H1 (cell line): ENCODE results near the gene FMNL2. TPM values are rescaled to one million over a fixed set of nuclear protein-coding genes. Genes with fewer than 3 reads are reported as not detected.

ENCODE experiments used
- CTCF ChIA-PET: fragments of 300-600 bp; sonication (Branson Sonifier 250); formaldehyde crosslinking; loops from one replicate; lab custom pipeline; 2021; ENCODE audit not compliant: partially characterized antibody; lab: Charles Lee
- POLR2A ChIA-PET: fragments of 300-600 bp; sonication (Branson Sonifier 250); formaldehyde crosslinking; loops from one replicate; lab custom pipeline; 2021; ENCODE audit warnings: inconsistent platforms; ENCODE audit not compliant: partially characterized antibody; lab: Charles Lee
- DNase-seq, 2 experiments: peaks; one replicate each; pipeline versions ENCODE4 v3.0.0 to v3.0.0-alpha.2; 2010 to 2022; ENCODE audit warnings: low spot score in 2 of 2, low read depth in 1 of 2, mixed read lengths in 1 of 2
- FAIRE-seq: peaks from 2 replicates; lab custom pipeline; 2011; peaks lifted over from hg19 to GRCh38; lab: Jason Lieb, UNC
- H2AFZ ChIP-seq: 2 replicates; pipeline ENCODE4 v1.8.1; 2012; ENCODE audit warnings: low read length, inconsistent platforms
- H2AK5ac ChIP-seq: 2 replicates; pipeline ENCODE4 v1.6.1; 2013; ENCODE audit warnings: low read depth, low read length
- H2BK120ac ChIP-seq: replicated peaks from 2 replicates; pipeline ENCODE3; 2013; ENCODE audit warnings: low read depth, low read length, inconsistent platforms
- H2BK12ac ChIP-seq: 2 replicates; pipeline ENCODE4 v1.6.1; 2013; ENCODE audit warnings: low read depth, low read length
- H2BK15ac ChIP-seq: 2 replicates; pipeline ENCODE4 v1.6.1; 2013; ENCODE audit warnings: low read length
- H2BK20ac ChIP-seq: 2 replicates; pipeline ENCODE4 v1.6.1; 2013; ENCODE audit warnings: low read length
- H2BK5ac ChIP-seq: 2 replicates; pipeline ENCODE4 v1.6.1; 2013; ENCODE audit warnings: low read depth, low read length
- H3K14ac ChIP-seq: 2 replicates; pipeline ENCODE4 v1.6.1; 2013; ENCODE audit warnings: inconsistent platforms; ENCODE audit not compliant: insufficient read length
- H3K18ac ChIP-seq: 2 replicates; pipeline ENCODE4 v1.6.1; 2013; ENCODE audit warnings: low read length; ENCODE audit errors: extremely low read depth
- H3K23ac ChIP-seq: 2 replicates; pipeline ENCODE4 v1.6.1; 2013; ENCODE audit warnings: inconsistent platforms; ENCODE audit not compliant: insufficient read length
- H3K23me2 ChIP-seq: 2 replicates; pipeline ENCODE4 v1.6.1; 2013; ENCODE audit warnings: low read depth, low read length
- H3K27ac ChIP-seq: 2 replicates; pipeline ENCODE4 v1.6.1; 2011; ENCODE audit warnings: low read depth, low read length, inconsistent platforms
- H3K27me3 ChIP-seq, 4 experiments: replicated peaks in 1 of 4; 1 replicate in 1 of 4; 2 replicates in 3 of 4; pipeline versions ENCODE4 v1.6.1 to v1.8.1; 2011 to 2013; ENCODE audit warnings: low read length in 3 of 4, mild to moderate bottlenecking in 3 of 4, inconsistent platforms in 2 of 4, mixed read lengths in 2 of 4, moderate library complexity in 1 of 4; ENCODE audit not compliant: control insufficient read depth in 3 of 4, insufficient read depth in 3 of 4; ENCODE audit errors: extremely low read depth in 1 of 4
- H3K36me3 ChIP-seq, 4 experiments: 2 replicates each; pipeline versions ENCODE4 v1.6.1 to v1.8.1; 2011 to 2013; ENCODE audit warnings: mild to moderate bottlenecking in 4 of 4, low read length in 3 of 4, moderate library complexity in 2 of 4, control low read depth in 1 of 4, inconsistent platforms in 1 of 4; ENCODE audit not compliant: insufficient read depth in 4 of 4, control insufficient read depth in 2 of 4
- H3K4ac ChIP-seq: replicated peaks from 2 replicates; pipeline ENCODE3; 2013; ENCODE audit warnings: low read length, low read depth, mixed read lengths, inconsistent platforms; ENCODE audit not compliant: insufficient read length
- H3K4me1 ChIP-seq, 4 experiments: replicated peaks in 1 of 4; 1 replicate in 1 of 4; 2 replicates in 3 of 4; pipeline versions ENCODE4 v1.6.1 to v1.8.1; 2011 to 2013; ENCODE audit warnings: low read length in 3 of 4, inconsistent platforms in 2 of 4, mixed read lengths in 1 of 4; ENCODE audit not compliant: insufficient read depth in 4 of 4, control insufficient read depth in 3 of 4
- H3K4me2 ChIP-seq, 2 experiments: 2 replicates each; pipeline versions ENCODE4 v1.6.1 to v1.8.1; 2011 to 2013; ENCODE audit warnings: low read depth in 2 of 2, low read length in 2 of 2, control low read depth in 1 of 2, inconsistent platforms in 1 of 2, mild to moderate bottlenecking in 1 of 2; ENCODE audit not compliant: insufficient read depth in 1 of 2
- H3K4me3 ChIP-seq, 4 experiments: fragments of 200-600, 300-600 bp in 1 of 4; sonication (generic), shearing (Covaris generic), sonication (Bioruptor Twin) in 1 of 4; 2 replicates each; pipeline versions ENCODE4 v1.5.1 to v1.8.1; 2011 to 2016; ENCODE audit warnings: low read length in 4 of 4, low read depth in 3 of 4, control low read depth in 2 of 4, inconsistent platforms in 2 of 4, mild to moderate bottlenecking in 2 of 4, mixed read lengths in 1 of 4, moderate library complexity in 1 of 4; ENCODE audit not compliant: insufficient read depth in 2 of 4; ENCODE audit errors: extremely low read depth in 1 of 4
- H3K56ac ChIP-seq: replicated peaks from 2 replicates; pipeline ENCODE3; 2013; ENCODE audit warnings: low read depth, mild to moderate bottlenecking, mixed read lengths, low read length, inconsistent platforms; ENCODE audit not compliant: insufficient read length
- H3K79me1 ChIP-seq: 2 replicates; pipeline ENCODE4 v1.6.1; 2013; ENCODE audit warnings: low read depth, low read length, control low read depth
- H3K79me2 ChIP-seq, 2 experiments: 2 replicates each; pipeline versions ENCODE4 v1.6.1 to v1.8.1; 2012 to 2013; ENCODE audit warnings: low read length in 2 of 2, mild to moderate bottlenecking in 2 of 2, inconsistent platforms in 1 of 2; ENCODE audit not compliant: insufficient read depth in 2 of 2, control insufficient read depth in 1 of 2
- H3K9ac ChIP-seq, 4 experiments: replicated peaks in 1 of 4; 1 replicate in 1 of 4; 2 replicates in 3 of 4; pipeline versions ENCODE4 v1.6.1 to v1.8.1; 2011 to 2013; ENCODE audit warnings: low read depth in 3 of 4, low read length in 3 of 4, control low read depth in 2 of 4, mild to moderate bottlenecking in 2 of 4, moderate library complexity in 2 of 4, inconsistent platforms in 1 of 4; ENCODE audit errors: extremely low read depth in 1 of 4
- H3K9me3 ChIP-seq, 2 experiments: 2 replicates each; pipeline versions ENCODE4 v1.6.1 to v1.8.1; 2012 to 2013; ENCODE audit warnings: mild to moderate bottlenecking in 2 of 2, moderate library complexity in 2 of 2, control low read depth in 1 of 2, inconsistent platforms in 1 of 2, low read depth in 1 of 2, low read length in 1 of 2, mixed read lengths in 1 of 2; ENCODE audit not compliant: insufficient read depth in 2 of 2
- H4K20me1 ChIP-seq, 2 experiments: replicated peaks in 1 of 2; 2 replicates each; pipeline versions ENCODE3 to v1.8.1; 2011 to 2013; ENCODE audit warnings: inconsistent platforms in 2 of 2, low read length in 2 of 2, mild to moderate bottlenecking in 1 of 2; ENCODE audit not compliant: insufficient read depth in 2 of 2, control insufficient read depth in 1 of 2
- H4K5ac ChIP-seq: 2 replicates; pipeline ENCODE4 v1.6.1; 2013; ENCODE audit warnings: low read length, low read depth, mixed read lengths, inconsistent platforms; ENCODE audit not compliant: insufficient read length
- H4K8ac ChIP-seq: 2 replicates; pipeline ENCODE4 v1.8.0; 2013; ENCODE audit warnings: mild to moderate bottlenecking, moderate library complexity, low read length, inconsistent platforms; ENCODE audit not compliant: insufficient read depth; ENCODE audit errors: extremely low read depth
- H4K91ac ChIP-seq: replicated peaks from 2 replicates; pipeline ENCODE3; 2013; ENCODE audit warnings: low read length, mixed read lengths, inconsistent platforms; ENCODE audit not compliant: insufficient read length
- ATF3 ChIP-seq: IDR thresholded peaks from 2 replicates; pipeline ENCODE4 v1.6.1; 2011; ENCODE audit warnings: low read depth, mild to moderate bottlenecking, low read length; ENCODE audit not compliant: insufficient read depth
- CBX8 ChIP-seq: fragments of 300-800, 300-1000 bp; sonication (generic); IDR thresholded peaks from 2 replicates; pipeline ENCODE4 v1.7.1; 2016; ENCODE audit warnings: low read depth, low read length, borderline replicate concordance
- FOSL1 ChIP-seq: IDR thresholded peaks from 2 replicates; pipeline ENCODE4 v1.6.1; 2011; ENCODE audit warnings: mild to moderate bottlenecking, low read depth, low read length, moderate library complexity; ENCODE audit not compliant: insufficient read depth
- GABPA ChIP-seq: IDR thresholded peaks from 2 replicates; pipeline ENCODE4 v1.6.1; 2011; ENCODE audit warnings: mild to moderate bottlenecking, low read length, moderate library complexity, borderline replicate concordance; ENCODE audit not compliant: insufficient read depth
- MAX ChIP-seq: IDR thresholded peaks from 2 replicates; pipeline ENCODE4 v1.6.1; 2012; ENCODE audit warnings: inconsistent platforms
- SIX5 ChIP-seq: IDR thresholded peaks from 2 replicates; pipeline ENCODE4 v1.6.1; 2011; ENCODE audit warnings: mild to moderate bottlenecking, low read depth, low read length
- SP2 ChIP-seq: IDR thresholded peaks from 2 replicates; pipeline ENCODE4 v1.6.1; 2012; ENCODE audit warnings: mild to moderate bottlenecking, low read length, inconsistent platforms
- SP4 ChIP-seq: IDR thresholded peaks from 2 replicates; pipeline ENCODE4 v1.6.1; 2012; ENCODE audit warnings: low read length, inconsistent platforms
- WGBS, 2 experiments: shearing (Covaris generic) in 1 of 2; methylation state at CpG; one replicate each; pipeline versions ENCODE4 v1.1.6 to v1.1.7; 2013 to 2015; ENCODE audit warnings: low lambda C conversion rate in 2 of 2, mixed read lengths in 2 of 2, inconsistent platforms in 1 of 2, low coverage in 1 of 2, missing lambda C conversion rate in 1 of 2; ENCODE audit not compliant: insufficient replicate concordance in 2 of 2, insufficient coverage in 1 of 2, insufficient read length in 1 of 2; ENCODE audit errors: extremely low coverage in 1 of 2, missing lambda C conversion rate in 1 of 2; 5-methylcytosine and 5-hydroxymethylcytosine counted together
- polyA plus RNA-seq, 7 experiments: library from polyadenylated mRNA; depleted of rRNA in 3 of 7; stranded (reverse) in 5 of 7; unstranded in 2 of 7; fragments of >200 nt in 5 of 7; fragments of 200-250 nt in 2 of 7; gene quantifications; 1 replicate in 5 of 7; 2 replicates in 1 of 7; 4 replicates in 1 of 7; pipeline versions ENCODE4 v1.2.1 to v1.2.3, GENCODE V29; 2011 to 2013; ENCODE audit warnings: missing spikeins in 2 of 7, mixed read lengths in 2 of 7
- total RNA-seq: library from RNA; stranded (reverse); fragmentation: NEBNext Ultra II Directional; extraction: Animal tissue kit (Norgen Biotek cat#: 25700); gene quantifications from 2 replicates; pipeline ENCODE4 v1.2.1, GENCODE V29; 2021
- TF ChIP-seq, protein P1 (sequence below): IDR thresholded peaks from 2 replicates; pipeline ENCODE4 v1.6.1; 2012; ENCODE audit warnings: low read length, inconsistent platforms

Gene FMNL2
- total and polyA plus RNA-seq, 2 of the 8 experiments (the other 6 are each of a cell fraction or from before 2014, with no cell fraction given) = 15.5 to 45.1 TPM

- no peak for FAIRE-seq
- Histone ChIP-seq H2AFZ (no peak overlapping the region), H3K4me1 (peaks cover 4 to 15% (median 8%) of the 10 kb centered on the region in 4 experiments; a peak in 5 of 7 replicates), H3K14ac (no peak overlapping the region), H3K36me3 (no peaks in the 10 kb centered on the region), H2BK5ac (no peak overlapping the region), H4K20me1 (peaks cover 0 to 7% of the 10 kb centered on the region in 2 experiments), H3K23ac (no peak overlapping the region), H3K4me2 (no peak overlapping the region; a peak in 1 of 4 replicates), H2BK15ac (no peak overlapping the region), H2BK20ac (no peak overlapping the region), H3K4ac (no peak overlapping the region), H2AK5ac (no peak overlapping the region), H3K79me2 (peaks cover 0 to 89% of the 10 kb centered on the region in 2 experiments; a peak in 3 of 4 replicates), H3K18ac (no peak overlapping the region), H3K79me1 (peaks cover 13% of the 10 kb centered on the region), H3K9me3 (no peaks in the 10 kb centered on the region), H3K27ac (no peak overlapping the region), H4K8ac (no peak overlapping the region), H3K23me2 (no peaks in the 10 kb centered on the region)
- DNase-seq = no peak
- CTCF ChIA-PET = interaction anchor here (0.9 to 1.8 kb wide), 4 partner anchors 10 to 240 kb away, joined by 3 to 5 read pairs (median 4); no protein-coding TSS in a partner anchor
- WGBS, 2 experiments = 65% methylated on average over 2 of the region's 2 CpGs; no CpG with 5 or more reads in 1 of the 2 experiments
- TF ChIP-seq SP4 (no peak), SP2 (no peak), MAX (no peak), GABPA (no peak), CBX8 (no peak), ATF3 (no peak), FOSL1 (no peak), SIX5 (no peak)
- TF ChIP-seq, protein P1, sequence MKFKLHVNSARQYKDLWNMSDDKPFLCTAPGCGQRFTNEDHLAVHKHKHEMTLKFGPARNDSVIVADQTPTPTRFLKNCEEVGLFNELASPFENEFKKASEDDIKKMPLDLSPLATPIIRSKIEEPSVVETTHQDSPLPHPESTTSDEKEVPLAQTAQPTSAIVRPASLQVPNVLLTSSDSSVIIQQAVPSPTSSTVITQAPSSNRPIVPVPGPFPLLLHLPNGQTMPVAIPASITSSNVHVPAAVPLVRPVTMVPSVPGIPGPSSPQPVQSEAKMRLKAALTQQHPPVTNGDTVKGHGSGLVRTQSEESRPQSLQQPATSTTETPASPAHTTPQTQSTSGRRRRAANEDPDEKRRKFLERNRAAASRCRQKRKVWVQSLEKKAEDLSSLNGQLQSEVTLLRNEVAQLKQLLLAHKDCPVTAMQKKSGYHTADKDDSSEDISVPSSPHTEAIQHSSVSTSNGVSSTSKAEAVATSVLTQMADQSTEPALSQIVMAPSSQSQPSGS = no peak
- TF ChIP-seq, all 59 proteins: peak for 0
- Histone ChIP-seq H3K4me3 (peak overlapping the region in 1 of 4 experiments; percentile 39; a peak in 1 of 8 replicates), H3K9ac (no peak overlapping the region), H4K5ac (no peak overlapping the region), H4K91ac (no peak overlapping the region), H3K56ac (no peak overlapping the region), H2BK12ac (no peak overlapping the region), H2BK120ac (no peak overlapping the region), H3K27me3 (no peaks in the 10 kb centered on the region)
- POLR2A ChIA-PET = no interaction called here
Measured at GRCh38 chr2:152406119-152406835, 71.3 kb downstream of the FMNL2 start.
